Esophagus mucosa (tissue), 1 donor: ENCODE measurements around the gene USP40. TPM values are rescaled to one million over a fixed set of nuclear protein-coding genes. Genes with fewer than 3 reads are reported as not detected.
A peak's percentile ranks its signal among the peaks of the same experiment; 100 is the strongest.

Experiments
- ATAC-seq: fragments of 200-7000 bp; cut with Tn5 transposase; one replicate; pipeline ENCODE4 v1.9.1; 2020
- total RNA-seq: library from RNA; stranded (reverse); gene quantifications from one replicate; pipeline ENCODE4 v1.2.4, GENCODE V29; 2023
- donor health status: DM: yes; HTN: yes; CAD: no.

Gene USP40
- total RNA-seq, 1 donor from 2014 or later: 28.6 TPM

DNA sequence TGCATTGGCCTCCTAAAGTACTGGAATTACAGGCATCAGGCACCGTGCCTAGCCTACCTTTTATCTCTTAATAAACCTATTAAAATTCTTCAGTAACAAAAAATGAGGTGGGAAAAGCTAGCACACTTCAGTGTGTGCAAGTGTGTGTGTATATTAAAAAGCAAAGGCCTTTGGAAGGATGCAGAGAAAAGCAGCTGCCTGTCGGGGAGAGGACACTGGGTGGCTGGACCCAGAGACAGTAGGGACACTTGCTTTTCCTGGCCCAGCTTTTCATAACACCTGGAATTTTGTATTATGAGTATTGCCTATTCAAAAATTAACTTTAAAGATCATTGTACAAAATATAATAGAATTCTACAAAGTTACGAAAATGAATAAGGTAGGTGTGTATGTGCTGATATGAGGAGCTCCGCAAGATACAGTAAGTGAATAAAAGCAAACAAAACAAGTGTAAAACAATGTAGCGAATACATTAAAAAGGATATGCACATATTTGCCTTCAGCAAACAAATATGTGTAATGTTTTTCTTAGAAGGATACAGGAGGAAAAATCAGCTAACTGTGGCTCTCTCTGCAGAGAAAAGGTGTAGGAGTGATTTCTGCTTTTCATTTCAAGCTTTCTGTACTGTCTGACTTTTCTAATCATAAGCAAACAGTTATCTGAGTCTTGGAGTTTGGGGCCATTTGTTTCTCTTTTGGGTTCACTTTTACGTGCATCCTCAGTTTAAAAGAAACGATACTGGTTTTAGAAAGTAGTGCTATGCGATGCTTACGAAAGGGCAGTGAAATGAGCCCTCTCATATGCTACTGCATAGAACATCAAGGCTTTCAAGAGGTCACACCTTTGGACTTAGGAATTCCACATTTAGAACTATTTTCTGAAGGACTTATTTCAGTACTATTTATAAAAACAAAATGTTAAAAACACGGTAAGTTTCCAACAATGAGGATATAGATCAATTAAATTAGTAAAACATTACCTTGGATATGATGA is 70.8 kb downstream of the USP40 start:
- ATAC-seq: no peak

GRCh38 chr2:233492751-233493150 is 73.8 kb downstream of the USP40 start:
- ATAC-seq: peak; percentile 70

GRCh38 chr2:233492078-233492477 is 74.5 kb downstream of the USP40 start:
- peak; percentile 90 for ATAC-seq

GRCh38 chr2:233491326-233491725 is 75.3 kb downstream of the USP40 start:
- peak; percentile 61 for ATAC-seq

DNA sequence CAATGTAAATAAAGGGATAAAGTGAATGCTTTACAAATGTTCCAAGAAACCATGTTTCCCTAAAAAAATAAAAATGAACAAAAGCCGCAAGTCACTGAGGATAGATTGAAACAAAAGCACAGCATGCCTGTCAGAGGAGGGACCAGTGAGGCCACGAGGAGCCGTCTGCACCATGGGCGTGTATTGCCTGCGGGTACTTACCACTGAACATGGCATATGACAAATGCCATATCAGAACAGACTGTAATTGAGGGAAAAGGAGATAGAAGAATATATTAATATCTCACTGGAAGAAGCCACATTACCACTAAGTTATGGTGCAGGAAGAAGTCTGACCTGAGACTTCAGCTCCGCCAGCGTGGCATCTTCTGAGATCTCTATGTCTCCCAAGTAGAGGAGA is 75.8 kb downstream of the USP40 start:
- ATAC-seq: peak; percentile 58

GRCh38 chr2:233489666-233490065 is 76.9 kb downstream of the USP40 start:
- no peak for ATAC-seq

DNA sequence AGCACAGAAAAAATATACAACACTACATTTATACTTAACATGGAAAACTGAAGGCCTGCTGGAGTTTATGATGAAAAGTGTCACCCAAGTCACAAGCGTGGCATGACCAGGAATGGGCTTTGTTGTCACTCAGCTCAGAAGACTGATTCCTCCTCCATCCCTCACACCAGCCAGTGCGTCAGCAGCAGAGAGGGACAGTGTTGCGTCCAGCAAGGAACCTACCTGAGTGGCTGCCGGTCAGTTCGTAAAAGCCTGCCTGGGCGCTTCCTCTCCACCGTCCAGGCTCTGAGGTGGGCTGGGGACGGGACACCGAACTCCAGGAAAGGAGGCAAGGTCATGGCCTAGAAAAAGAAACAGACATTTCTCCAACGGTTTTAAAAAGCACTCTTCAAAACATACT is 77.4 kb downstream of the USP40 start:
- ATAC-seq: no peak

GRCh38 chr2:233487748-233488345 is 78.7 kb downstream of the USP40 start:
- ATAC-seq: no peak

- no peak for ATAC-seq
These were observed 79.6 kb downstream of the USP40 start for GRCh38 chr2:233486778-233487552.

DNA sequence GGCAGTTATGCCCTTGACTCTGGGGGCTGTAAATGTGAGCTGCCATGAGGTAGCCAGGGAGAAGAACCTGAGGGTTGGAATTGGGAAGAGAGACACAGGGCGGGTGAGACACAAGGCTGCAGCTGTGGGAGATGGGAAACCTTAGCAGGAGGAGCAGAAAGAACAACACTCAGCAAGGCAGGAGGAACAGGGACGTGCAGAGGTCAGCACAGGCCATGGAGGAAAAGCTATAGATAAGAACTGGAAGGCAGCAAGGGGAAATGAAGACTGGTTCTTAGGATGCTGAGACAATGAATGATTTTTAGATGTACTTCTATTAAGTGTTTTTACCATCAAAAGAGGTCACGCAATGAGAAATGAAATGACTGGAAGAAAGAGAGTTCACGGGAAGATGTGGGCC is 80.2 kb downstream of the USP40 start:
- ATAC-seq: no peak

DNA sequence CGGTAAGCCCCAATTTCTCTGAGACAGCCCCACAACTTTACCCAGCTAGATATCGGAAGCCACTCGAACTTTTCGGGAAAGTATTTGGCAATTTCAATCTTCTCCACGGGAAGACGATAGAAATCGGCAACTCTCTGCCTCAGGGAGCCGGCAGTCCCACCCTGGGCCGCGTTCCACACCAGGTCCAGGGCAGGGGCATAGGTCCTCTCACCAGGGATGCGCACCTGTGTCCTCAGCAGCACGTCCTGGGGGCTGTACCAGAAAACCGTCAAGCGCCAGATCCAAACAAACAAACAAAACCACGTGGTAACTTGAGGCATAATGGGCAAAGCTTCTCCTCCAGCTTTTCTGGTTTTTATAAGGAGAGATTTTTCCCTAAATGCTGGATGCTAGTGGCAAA is 80.9 kb downstream of the USP40 start:
- ATAC-seq: no peak

DNA sequence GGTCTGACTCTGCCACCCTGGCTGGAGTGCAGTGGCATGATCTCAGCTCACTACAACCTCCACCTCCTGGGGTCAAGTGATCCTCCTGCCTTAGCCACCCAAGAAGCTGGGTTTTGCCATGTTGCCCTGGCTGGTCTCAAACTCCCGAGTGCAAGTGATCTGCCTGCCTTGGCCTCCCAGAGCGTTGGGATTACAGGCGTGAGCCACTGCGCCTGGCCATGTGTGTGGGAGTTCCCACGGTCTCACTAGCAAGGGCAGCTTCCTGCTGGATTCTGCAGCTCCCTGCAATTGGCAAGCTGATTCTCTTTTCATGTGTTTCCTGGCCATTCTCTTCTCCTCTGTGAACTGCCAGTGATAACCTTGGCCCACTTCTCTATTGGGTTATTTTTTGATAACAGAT is 84.0 kb downstream of the USP40 start:
- no peak for ATAC-seq

GRCh38 chr2:233481368-233482142 is 85.0 kb downstream of the USP40 start:
- peak; percentile 69 for ATAC-seq

- peak; percentile 75 for ATAC-seq
These were observed 85.9 kb downstream of the USP40 start for GRCh38 chr2:233480490-233481202.

GRCh38 chr2:233479616-233480489 is 86.7 kb downstream of the USP40 start:
- ATAC-seq: no peak

GRCh38 chr2:233477548-233478433 is 88.8 kb downstream of the USP40 start:
- ATAC-seq: no peak

GRCh38 chr2:233476651-233477547 is 89.7 kb downstream of the USP40 start:
- no peak for ATAC-seq

DNA sequence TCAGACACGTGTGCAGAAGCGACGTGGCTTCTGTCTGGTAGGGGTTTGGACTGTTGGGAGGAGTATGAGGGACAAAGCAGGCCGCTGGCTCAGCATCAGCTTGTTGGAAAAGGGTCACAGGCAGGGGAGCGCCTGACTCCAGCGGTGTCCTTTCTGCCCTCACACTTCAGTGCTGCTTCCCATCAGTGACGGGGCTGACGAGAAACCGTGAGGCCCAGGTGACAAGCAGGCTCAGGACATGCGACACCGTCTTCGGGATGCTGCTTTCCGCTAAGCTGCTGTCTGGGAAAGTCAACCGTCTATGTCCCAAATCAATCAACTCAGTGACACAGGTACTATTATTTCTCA is 90.5 kb downstream of the USP40 start:
- no peak for ATAC-seq
